IMR-90 (cell line): Measurements from ENCODE around the gene MACF1. TPM values are rescaled to one million over a fixed set of nuclear protein-coding genes. Genes with fewer than 3 reads are reported as not detected.

Experiments
- ATAC-seq: fragments of 200-7000 bp; cut with Tn5 transposase; 2 replicates; pipeline ENCODE4 v1.9.1; 2020; ENCODE audit warnings: low read depth, mild to moderate bottlenecking, moderate library complexity
- BruUV-seq: library from RNA; stranded (reverse); fragments of 400-500 nt; replicated peaks from 2 replicates; lab custom pipeline; 2021; lab: Mats Ljungman, UMichigan
- CTCF ChIA-PET: fragments of 300-600 bp; formaldehyde crosslinking; extraction: SDS; loops from one replicate; lab custom pipeline; 2021; ENCODE audit warnings: antibody characterized with exemption; lab: Yijun Ruan, JAX
- POLR2A ChIA-PET: fragments of 300-600 bp; sonication (Branson Sonifier 250); formaldehyde crosslinking; loops from one replicate; lab custom pipeline; 2022; ENCODE audit warnings: antibody characterized with exemption; ENCODE audit not compliant: unreplicated experiment; lab: Charles Lee
- DNase-seq: peaks from one replicate; pipeline ENCODE4 v3.0.0; 2013
- H2AFZ ChIP-seq: replicated peaks from 2 replicates; pipeline ENCODE3; 2013; ENCODE audit warnings: low read length, mild to moderate bottlenecking; ENCODE audit not compliant: poor library complexity
- H2AK5ac ChIP-seq: 2 replicates; pipeline ENCODE4 v1.6.1; 2013; ENCODE audit warnings: low read depth, low read length, inconsistent platforms
- H2AK9ac ChIP-seq: replicated peaks from 2 replicates; pipeline ENCODE3; 2013; ENCODE audit warnings: mild to moderate bottlenecking, low read depth, low read length, moderate library complexity; ENCODE audit not compliant: poor library complexity
- H2BK120ac ChIP-seq: 2 replicates; pipeline ENCODE4 v1.6.1; 2013; ENCODE audit warnings: low read depth, low read length, inconsistent platforms
- H2BK15ac ChIP-seq: 3 replicates; pipeline ENCODE4 v1.6.1; 2013; ENCODE audit warnings: low read depth, low read length, inconsistent platforms
- H2BK20ac ChIP-seq: 2 replicates; pipeline ENCODE4 v1.6.1; 2013; ENCODE audit warnings: low read depth, mild to moderate bottlenecking, inconsistent platforms, low read length, moderate library complexity
- H2BK5ac ChIP-seq: 2 replicates; pipeline ENCODE4 v1.6.1; 2013; ENCODE audit warnings: mild to moderate bottlenecking, low read depth, low read length, inconsistent platforms; ENCODE audit not compliant: poor library complexity, severe bottlenecking
- H3K14ac ChIP-seq: replicated peaks from 2 replicates; pipeline ENCODE4 v1.6.1; 2013; ENCODE audit warnings: low read depth, low read length, inconsistent platforms
- H3K18ac ChIP-seq: 2 replicates; pipeline ENCODE4 v1.6.1; 2013; ENCODE audit warnings: low read depth, low read length, control low read depth
- H3K23ac ChIP-seq: 2 replicates; pipeline ENCODE4 v1.6.1; 2013; ENCODE audit warnings: low read depth, low read length, inconsistent platforms
- H3K27ac ChIP-seq: 2 replicates; pipeline ENCODE4 v1.5.1; 2013; ENCODE audit warnings: mild to moderate bottlenecking, control low read depth, low read length; ENCODE audit not compliant: insufficient read depth
- H3K27me3 ChIP-seq: 2 replicates; pipeline ENCODE4 v1.6.1; 2013; ENCODE audit warnings: low read length; ENCODE audit not compliant: control insufficient read depth, insufficient read depth
- H3K36me3 ChIP-seq: 2 replicates; pipeline ENCODE4 v1.6.1; 2013; ENCODE audit warnings: low read length, mixed read lengths; ENCODE audit not compliant: control insufficient read depth, insufficient read depth
- H3K4ac ChIP-seq: 2 replicates; pipeline ENCODE4 v1.6.1; 2013; ENCODE audit warnings: low read depth, low read length, inconsistent platforms
- H3K4me1 ChIP-seq: 2 replicates; pipeline ENCODE4 v1.6.1; 2013; ENCODE audit warnings: low read length, mixed read lengths; ENCODE audit not compliant: control insufficient read depth, insufficient read depth
- H3K4me2 ChIP-seq: 2 replicates; pipeline ENCODE4 v1.6.1; 2013; ENCODE audit warnings: low read depth, mild to moderate bottlenecking, control low read depth, low read length, moderate library complexity
- H3K4me3 ChIP-seq: 2 replicates; pipeline ENCODE4 v1.5.1; 2013; ENCODE audit warnings: low read depth, mild to moderate bottlenecking, control low read depth, low read length, moderate library complexity; ENCODE audit not compliant: insufficient read depth
- H3K56ac ChIP-seq: 2 replicates; pipeline ENCODE4 v1.6.1; 2013; ENCODE audit warnings: low read length, inconsistent platforms; ENCODE audit not compliant: insufficient read depth; ENCODE audit errors: extremely low read depth
- H3K79me1 ChIP-seq, 2 experiments: 2 replicates each; pipeline ENCODE4 v1.6.1; 2013; ENCODE audit warnings: low read length in 2 of 2, inconsistent platforms in 1 of 2, low read depth in 1 of 2
- H3K9ac ChIP-seq: 2 replicates; pipeline ENCODE4 v1.6.1; 2013; ENCODE audit warnings: low read depth, low read length, control low read depth
- H3K9me1 ChIP-seq: 2 replicates; pipeline ENCODE4 v1.6.1; 2013; ENCODE audit warnings: low read length, inconsistent platforms; ENCODE audit not compliant: insufficient read depth
- H3K9me3 ChIP-seq: 2 replicates; pipeline ENCODE4 v1.6.1; 2013; ENCODE audit warnings: low read length; ENCODE audit not compliant: control insufficient read depth, insufficient read depth
- H4K20me1 ChIP-seq: 2 replicates; pipeline ENCODE4 v1.6.1; 2013; ENCODE audit warnings: low read length, inconsistent platforms; ENCODE audit not compliant: insufficient read depth
- H4K5ac ChIP-seq: 2 replicates; pipeline ENCODE4 v1.6.1; 2013; ENCODE audit warnings: mild to moderate bottlenecking, low read depth, low read length, control low read depth
- H4K8ac ChIP-seq, 2 experiments: 2 replicates each; pipeline ENCODE4 v1.6.1; 2013; ENCODE audit warnings: low read depth in 2 of 2, low read length in 2 of 2, control low read depth in 1 of 2, inconsistent platforms in 1 of 2
- H4K91ac ChIP-seq: 2 replicates; pipeline ENCODE4 v1.6.1; 2013; ENCODE audit warnings: low read depth, low read length, inconsistent platforms; ENCODE audit not compliant: insufficient read depth
- MAZ ChIP-seq: IDR thresholded peaks from 2 replicates; pipeline ENCODE4 v1.6.1; 2012; ENCODE audit warnings: low read depth, mild to moderate bottlenecking, low read length, improper control_type of control experiment, moderate library complexity, borderline replicate concordance
- MXI1 ChIP-seq: IDR thresholded peaks from 2 replicates; pipeline ENCODE4 v1.6.1; 2012; ENCODE audit warnings: low read depth, mild to moderate bottlenecking, low read length, moderate library complexity, borderline replicate concordance
- WGBS, 2 experiments: methylation state at CpG; one replicate each; pipeline versions ENCODE4 v1.1.5 to v1.1.7; 2013; ENCODE audit warnings: missing lambda C conversion rate in 2 of 2; ENCODE audit not compliant: insufficient read length in 1 of 2; ENCODE audit errors: extremely low coverage in 2 of 2; 5-methylcytosine and 5-hydroxymethylcytosine counted together
- dilution Hi-C: fragments of 300-500 bp; cut with HindIII; formaldehyde crosslinking; loops from one replicate; pipeline ENCODE4 v1.14.3; 2018; ENCODE audit warnings: low sequenced_read_pairs; ENCODE audit not compliant: unreplicated experiment
- in situ Hi-C: fragments of 300-500 bp; cut with MboI; formaldehyde crosslinking; loops from 3 replicates; pipeline ENCODE4 v1.14.3; 2019; ENCODE audit warnings: low sequenced_read_pairs, inconsistent platforms, mixed read lengths
- intact Hi-C: fragments of 100-400 bp; cut with micrococcal nuclease; formaldehyde crosslinking; loops from 2 replicates; pipeline ENCODE4 v1.10.0; 2022
- polyA plus RNA-seq, 3 experiments: library from polyadenylated mRNA; depleted of rRNA; stranded (reverse); fragments of >200 nt; gene quantifications; 2 replicates each; pipeline ENCODE4 v1.2.3, GENCODE V29; 2012; ENCODE audit warnings: low replicate concordance in 1 of 3
- total RNA-seq: library from RNA; depleted of rRNA; stranded (reverse); fragments of >200 nt; gene quantifications from 2 replicates; pipeline ENCODE4 v1.2.3, GENCODE V29; 2012

MACF1 gene
- total and polyA plus RNA-seq, 2 of the 4 experiments (the other 2 are of a cell fraction), result 67.6 to 369 TPM

GRCh38 chr1:39272798-39273469 lies 68.4 kb downstream of the MACF1 start:
- Histone ChIP-seq H3K56ac (no peak overlapping the region), H4K91ac (no peak overlapping the region), H3K18ac (no peak overlapping the region), H2BK20ac (no peak overlapping the region), H3K27me3 (no peaks in the 10 kb centered on the region), H3K4me2 (no peak overlapping the region), H3K9ac (no peak overlapping the region), H3K36me3 (peaks cover 5% of the 10 kb centered on the region), H4K5ac (no peak overlapping the region), H2AK9ac (no peak overlapping the region), H3K4me3 (no peak overlapping the region), H2BK5ac (no peak overlapping the region), H2BK15ac (no peak overlapping the region), H4K20me1 (peaks cover 73% of the 10 kb centered on the region), H3K4me1 (peaks cover 19% of the 10 kb centered on the region), H3K79me1 (peaks cover 39 to 72% of the 10 kb centered on the region in 2 experiments), H4K8ac (no peak overlapping the region), H3K9me3 (no peaks in the 10 kb centered on the region), H3K4ac (no peak overlapping the region), H2AK5ac (no peak overlapping the region), H3K27ac (no peak overlapping the region), H3K9me1 (peaks cover 36% of the 10 kb centered on the region), H3K14ac (no peak overlapping the region), H2AFZ (no peak overlapping the region), H3K23ac (no peak overlapping the region), H2BK120ac (no peak overlapping the region)
- dilution Hi-C loops (no loop called here), intact Hi-C loops (no loop called here), in situ Hi-C loops (no loop called here)
- POLR2A ChIA-PET, result no interaction called here
- no TSS peak for BruUV-seq
- TF ChIP-seq MXI1 (no peak), MAZ (no peak)
- WGBS, 2 experiments, result 91% methylated on average over 6 of the region's 13 CpGs; no CpG with 5 or more reads in 1 of the 2 experiments
- DNase-seq, result no peak
- CTCF ChIA-PET, result interaction anchor here (0.6 to 1.4 kb wide), 2 partner anchors 143 to 266 kb away, joined by 3 read pairs; no protein-coding TSS in a partner anchor
- no peak for ATAC-seq
